ENCODE measurements around the gene SLC38A11.

The SLC38A11 gene

GRCh38 chr2:164911832-164912231, 43.5 kb downstream of the SLC38A11 start:
- TF ChIP-seq CTCF (IDR thresholded peaks at IDR 0.05; ENCODE audit: low read depth, low read length, missing control alignments) = no peak
- H3K4me3 ChIP-seq (replicated peaks; ENCODE audit: low read depth, low read length) = no peak overlapping the region
- DNase-seq (ENCODE audit: extremely low read depth, low read depth) = no peak

- DNase-seq (ENCODE audit: extremely low read depth, low read depth) = peak; percentile 79
- TF ChIP-seq CTCF (IDR thresholded peaks at IDR 0.05; ENCODE audit: low read depth, low read length, missing control alignments) = no peak
- no peak overlapping the region for H3K4me3 ChIP-seq (replicated peaks; ENCODE audit: low read depth, low read length)
Observed at GRCh38 chr2:164910101-164910899, 45.0 kb downstream of the SLC38A11 start.

- no peak for TF ChIP-seq CTCF (IDR thresholded peaks at IDR 0.05; ENCODE audit: low read depth, low read length, missing control alignments)
- no peak for DNase-seq (ENCODE audit: extremely low read depth, low read depth)
- no peak overlapping the region for H3K4me3 ChIP-seq (replicated peaks; ENCODE audit: low read depth, low read length)
Observed at GRCh38 chr2:164906947-164907346, 48.4 kb downstream of the SLC38A11 start.

- TF ChIP-seq CTCF (IDR thresholded peaks at IDR 0.05; ENCODE audit: low read depth, low read length, missing control alignments) = no peak
- no peak for DNase-seq (ENCODE audit: extremely low read depth, low read depth)
- no peak overlapping the region for H3K4me3 ChIP-seq (replicated peaks; ENCODE audit: low read depth, low read length)
Observed at GRCh38 chr2:164905307-164905706, 50.0 kb downstream of the SLC38A11 start.

GRCh38 chr2:164903951-164904350, 51.4 kb downstream of the SLC38A11 start:
- no peak for TF ChIP-seq CTCF (IDR thresholded peaks at IDR 0.05; ENCODE audit: low read depth, low read length, missing control alignments)
- H3K4me3 ChIP-seq (replicated peaks; ENCODE audit: low read depth, low read length) = no peak overlapping the region
- DNase-seq (ENCODE audit: extremely low read depth, low read depth) = no peak

GRCh38 chr2:164903204-164903603, 52.1 kb downstream of the SLC38A11 start:
- TF ChIP-seq CTCF (IDR thresholded peaks at IDR 0.05; ENCODE audit: low read depth, low read length, missing control alignments) = no peak
- no peak overlapping the region for H3K4me3 ChIP-seq (replicated peaks; ENCODE audit: low read depth, low read length)
- DNase-seq (ENCODE audit: extremely low read depth, low read depth) = no peak

- TF ChIP-seq CTCF (IDR thresholded peaks at IDR 0.05; ENCODE audit: low read depth, low read length, missing control alignments) = no peak
- H3K4me3 ChIP-seq (replicated peaks; ENCODE audit: low read depth, low read length) = no peak overlapping the region
- DNase-seq (ENCODE audit: extremely low read depth, low read depth) = no peak
Observed at GRCh38 chr2:164899121-164899520, 56.2 kb downstream of the SLC38A11 start.
